Measurements from ENCODE around the gene CASK.

- TF ChIP-seq CTCF (IDR thresholded peaks at IDR 0.05 in 2 of 3, conservative IDR thresholded peaks at IDR 0.05 in 1 of 3; ENCODE audit: insufficient read depth in 2 of 3, low read depth in 1 of 3, low read length in 3 of 3) (no peak), EZH2 (IDR thresholded peaks at IDR 0.05; ENCODE audit: borderline replicate concordance, low read depth, low read length) (no peak), YY1 (IDR thresholded peaks at IDR 0.05; ENCODE audit: borderline replicate concordance in 1 of 3, control insufficient read depth in 1 of 3, extremely low read depth in 1 of 3, insufficient read depth in 3 of 3, insufficient read length in 1 of 3, insufficient replicate concordance in 2 of 3, low read depth in 1 of 3, low read length in 2 of 3) (no peak), CC2D1A (IDR thresholded peaks at IDR 0.05) (no peak), EGR1 (conservative IDR thresholded peaks at IDR 0.05) (no peak), MED1 (CRISPR knock-in tag; IDR thresholded peaks at IDR 0.05; ENCODE audit: borderline replicate concordance) (no peak), KAT7 (CRISPR knock-in tag; IDR thresholded peaks at IDR 0.05; ENCODE audit: borderline replicate concordance) (no peak), ID3 (CRISPR knock-in tag; IDR thresholded peaks at IDR 0.05) (no peak), ID3 (tag; IDR thresholded peaks at IDR 0.05) (no peak)
These were observed 137.7 kb downstream of the CASK start for GRCh38 chrX:41785685-41786084.
